Omental fat pad (tissue), 4 donors: ENCODE results near the gene USP32. TPM values are rescaled to one million over a fixed set of nuclear protein-coding genes. Genes with fewer than 3 reads are reported as not detected.

Source experiments
- ATAC-seq: fragments of 150-250 bp; one replicate; pipeline ENCODE4 v1.9.1; 2016; ENCODE audit warnings: mild to moderate bottlenecking, moderate library complexity; ENCODE audit not compliant: low FRiP score
- DNase-seq: peaks from one replicate; pipeline ENCODE4 v3.0.0-alpha.2; 2019; ENCODE audit warnings: low spot score
- CTCF ChIP-seq, 3 donors: fragments of 450-650 bp; IDR thresholded peaks; one replicate each; pipeline ENCODE4 v1.5.1; 2016 to 2017; ENCODE audit warnings: antibody characterized with exemption in 3 of 3, mild to moderate bottlenecking in 3 of 3, moderate library complexity in 2 of 3
- total RNA-seq, 4 donors: library from RNA; depleted of rRNA; stranded (reverse); fragments of >200 nt; gene quantifications; one replicate each; pipeline ENCODE4 v1.1.0, GENCODE V29; 2016

The USP32 gene
- total RNA-seq, 4 donors from 2014 or later, result 53.3 to 91.6 (median 69.7) TPM

- no peak for DNase-seq
- ATAC-seq, result no peak
- TF ChIP-seq CTCF (IDR thresholded peaks at IDR 0.05), result no peak
Measured at GRCh38 chr17:60253048-60253447, 138.9 kb downstream of the USP32 start.

GRCh38 chr17:60252459-60252858, 139.5 kb downstream of the USP32 start:
- ATAC-seq, result no peak
- TF ChIP-seq CTCF (IDR thresholded peaks at IDR 0.05), result no peak
- DNase-seq, result no peak

- no peak for ATAC-seq
- DNase-seq, result no peak
- no peak for TF ChIP-seq CTCF (IDR thresholded peaks at IDR 0.05)
Measured at GRCh38 chr17:60249290-60249826, 142.6 kb downstream of the USP32 start.

GRCh38 chr17:60248618-60249289, 143.2 kb downstream of the USP32 start:
- no peak for ATAC-seq
- DNase-seq, result no peak
- TF ChIP-seq CTCF (IDR thresholded peaks at IDR 0.05), result no peak

GRCh38 chr17:60247836-60248461, 144.0 kb downstream of the USP32 start:
- TF ChIP-seq CTCF (IDR thresholded peaks at IDR 0.05), result no peak
- no peak for DNase-seq
- ATAC-seq, result no peak

GRCh38 chr17:60244656-60245055, 147.3 kb downstream of the USP32 start:
- no peak for ATAC-seq
- DNase-seq, result no peak
- no peak for TF ChIP-seq CTCF (IDR thresholded peaks at IDR 0.05)

GRCh38 chr17:60240290-60240689, 151.6 kb downstream of the USP32 start:
- no peak for TF ChIP-seq CTCF (IDR thresholded peaks at IDR 0.05)
- ATAC-seq (no peak), DNase-seq (no peak)
